ENCODE measurements around the gene RAF1.
"Not testable (repeated sequence)": the region's sequence is repeated elsewhere in the genome, so short reads cannot be mapped to it uniquely, and the experiment has no call there.

Gene RAF1

GRCh38 chr3:12705981-12706380 lies 42.1 kb upstream of the RAF1 start:
- TF ChIP-seq CTCF (IDR thresholded peaks at IDR 0.05) = no peak
- Histone ChIP-seq H3K27ac (no peak overlapping the region), H3K4me3 (no peak overlapping the region)
- no peak for DNase-seq (ENCODE audit: low spot score)

- DNase-seq (ENCODE audit: low spot score) = no peak
- H3K4me3 ChIP-seq = no peak overlapping the region
- H3K27ac ChIP-seq = no peak overlapping the region
- TF ChIP-seq CTCF (IDR thresholded peaks at IDR 0.05) = no peak
Observed at GRCh38 chr3:12705374-12705926, 41.5 kb upstream of the RAF1 start.

DNA sequence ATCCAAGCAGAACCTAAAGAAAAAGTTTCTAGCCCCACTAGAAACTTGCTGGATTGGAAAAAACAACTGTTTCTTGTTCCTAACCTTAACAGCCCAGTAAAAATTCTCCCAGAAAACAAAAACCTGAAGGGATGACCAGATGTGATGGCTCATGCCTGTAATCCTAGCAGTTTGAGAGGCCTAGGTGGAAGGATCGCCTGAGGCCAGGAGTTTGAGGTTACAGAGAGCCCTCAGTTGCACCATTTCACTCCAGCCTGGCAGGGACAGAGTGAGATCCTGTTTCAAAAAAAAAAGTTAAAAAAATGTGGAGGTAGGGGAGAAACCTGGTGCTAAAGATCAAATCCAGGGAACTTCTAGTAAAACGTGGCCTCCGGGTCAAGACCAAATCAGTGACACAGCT lies 38.6 kb upstream of the RAF1 start:
- Histone ChIP-seq H3K27ac (no peak overlapping the region), H3K4me3 (no peak overlapping the region)
- TF ChIP-seq CTCF (IDR thresholded peaks at IDR 0.05) = no peak
- no peak for DNase-seq (ENCODE audit: low spot score)

- not testable (repeated sequence) for H3K4me3 ChIP-seq; H3K27ac ChIP-seq; DNase-seq (ENCODE audit: low spot score)
Observed at GRCh38 chr3:12701601-12702000, 37.7 kb upstream of the RAF1 start.

- DNase-seq (ENCODE audit: low spot score) = no peak
- Histone ChIP-seq H3K4me3 (no peak overlapping the region), H3K27ac (no peak overlapping the region)
- no peak for TF ChIP-seq CTCF (IDR thresholded peaks at IDR 0.05)
Observed at GRCh38 chr3:12700800-12701199, 36.9 kb upstream of the RAF1 start.

- Histone ChIP-seq H3K4me3 (no peak overlapping the region), H3K27ac (no peak overlapping the region)
- DNase-seq (ENCODE audit: low spot score) = no peak
- TF ChIP-seq CTCF (IDR thresholded peaks at IDR 0.05) = no peak
Observed at GRCh38 chr3:12695916-12696315, 32.0 kb upstream of the RAF1 start.

DNA sequence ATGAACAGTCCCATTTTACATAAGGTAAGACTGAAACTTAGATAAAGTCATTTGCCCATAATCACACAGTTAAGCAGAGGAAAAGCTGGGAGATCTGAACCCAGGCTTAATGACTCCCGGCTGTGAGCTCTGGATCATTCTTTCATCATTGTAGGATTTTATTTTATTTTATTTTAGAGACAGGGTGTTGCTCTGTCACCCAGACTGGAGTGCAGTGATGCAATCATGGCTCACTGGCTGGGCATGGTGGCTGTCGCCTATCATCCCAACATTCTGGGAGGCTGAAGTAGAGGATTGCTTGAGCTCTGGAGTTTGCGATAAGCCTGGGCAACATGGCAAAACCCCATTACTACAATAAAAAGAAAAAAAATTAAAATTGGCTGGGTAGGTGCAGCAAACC lies 31.2 kb upstream of the RAF1 start:
- Histone ChIP-seq H3K27ac (peak overlapping the region; percentile 32 to 85), H3K4me3 (no peak overlapping the region)
- no peak for TF ChIP-seq CTCF (IDR thresholded peaks at IDR 0.05)
- DNase-seq (ENCODE audit: low spot score) = no peak

GRCh38 chr3:12692444-12692843 lies 28.5 kb upstream of the RAF1 start:
- no peak overlapping the region for H3K4me3 ChIP-seq
- no peak for TF ChIP-seq CTCF (IDR thresholded peaks at IDR 0.05)
- DNase-seq (ENCODE audit: low spot score) = no peak
- no peak overlapping the region for H3K27ac ChIP-seq
